GM12873 (cell line): ENCODE data around the gene EXOSC2.

Source experiments
- CTCF ChIP-seq: IDR thresholded peaks from 2 replicates; pipeline ENCODE4 v1.5.1; 2012; ENCODE audit warnings: low read depth, mild to moderate bottlenecking, moderate library complexity, low read length, control low read depth; ENCODE audit not compliant: insufficient read depth; ENCODE audit errors: missing control alignments

Gene EXOSC2

GRCh38 chr9:130701059-130702022, 7.8 kb downstream of the EXOSC2 start:
- TF ChIP-seq CTCF = peak; percentile 94

- no peak for TF ChIP-seq CTCF
Observed at GRCh38 chr9:130703501-130703900, 9.9 kb downstream of the EXOSC2 start.

GRCh38 chr9:130707225-130707976, 13.8 kb downstream of the EXOSC2 start:
- TF ChIP-seq CTCF = peak; percentile 59

- no peak for TF ChIP-seq CTCF
Observed at GRCh38 chr9:130710822-130711352, 17.3 kb downstream of the EXOSC2 start.

- TF ChIP-seq CTCF = no peak
Observed at GRCh38 chr9:130711469-130711868, 17.9 kb downstream of the EXOSC2 start.

GRCh38 chr9:130712564-130713285, 19.1 kb downstream of the EXOSC2 start:
- no peak for TF ChIP-seq CTCF
